H9 (cell line): ENCODE measurements around the gene B3GLCT. TPM values are rescaled to one million over a fixed set of nuclear protein-coding genes. Genes with fewer than 3 reads are reported as not detected.

Experiments used
- DNase-seq: peaks from one replicate; pipeline ENCODE4 v3.0.0-alpha.2; 2017
- H2AFZ ChIP-seq: one replicate; pipeline ENCODE4 v1.6.1; 2013; ENCODE audit warnings: mild to moderate bottlenecking, low read length, control low read depth, moderate library complexity
- H2AK5ac ChIP-seq: 2 replicates; pipeline ENCODE4 v1.6.1; 2013; ENCODE audit warnings: low read length, control low read depth, mixed read lengths; ENCODE audit not compliant: insufficient read length
- H2BK120ac ChIP-seq: one replicate; pipeline ENCODE4 v1.6.1; 2013; ENCODE audit warnings: low read depth, mild to moderate bottlenecking, low read length, control low read depth, inconsistent platforms; ENCODE audit not compliant: poor library complexity, severe bottlenecking
- H2BK12ac ChIP-seq: 2 replicates; pipeline ENCODE4 v1.6.1; 2013; ENCODE audit warnings: low read length, control low read depth, mixed read lengths, low read depth; ENCODE audit not compliant: insufficient read length
- H2BK15ac ChIP-seq: 2 replicates; pipeline ENCODE4 v1.6.1; 2013; ENCODE audit warnings: low read depth, low read length, control low read depth
- H2BK20ac ChIP-seq: one replicate; pipeline ENCODE4 v1.6.1; 2013; ENCODE audit warnings: low read depth, mild to moderate bottlenecking, low read length, control low read depth, inconsistent platforms; ENCODE audit not compliant: poor library complexity, severe bottlenecking
- H2BK5ac ChIP-seq: 2 replicates; pipeline ENCODE4 v1.6.1; 2013; ENCODE audit warnings: low read length, control low read depth, mixed read lengths; ENCODE audit not compliant: insufficient read length
- H3K14ac ChIP-seq: 2 replicates; pipeline ENCODE4 v1.6.1; 2013; ENCODE audit warnings: low read length, control low read depth; ENCODE audit not compliant: insufficient read depth
- H3K18ac ChIP-seq: 2 replicates; pipeline ENCODE4 v1.6.1; 2013; ENCODE audit warnings: low read depth, mild to moderate bottlenecking, mixed read lengths, low read length, control low read depth; ENCODE audit not compliant: insufficient read length
- H3K23ac ChIP-seq: 2 replicates; pipeline ENCODE4 v1.6.1; 2013; ENCODE audit warnings: low read length, control low read depth, mixed read lengths, low read depth; ENCODE audit not compliant: insufficient read length
- H3K23me2 ChIP-seq: 2 replicates; pipeline ENCODE4 v1.6.1; 2013; ENCODE audit warnings: low read depth, mild to moderate bottlenecking, mixed read lengths, low read length, control low read depth; ENCODE audit not compliant: insufficient read length, poor library complexity, severe bottlenecking
- H3K27ac ChIP-seq: 2 replicates; pipeline ENCODE4 v1.5.1; 2013; ENCODE audit warnings: low read length, control low read depth, mixed read lengths, low read depth; ENCODE audit not compliant: insufficient read length
- H3K27me3 ChIP-seq: 2 replicates; pipeline ENCODE4 v1.6.1; 2013; ENCODE audit warnings: low read length, control low read depth, inconsistent platforms; ENCODE audit not compliant: insufficient read depth
- H3K4ac ChIP-seq: 2 replicates; pipeline ENCODE4 v1.6.1; 2013; ENCODE audit warnings: low read depth, mild to moderate bottlenecking, control low read depth, inconsistent platforms, low read length, moderate library complexity
- H3K4me1 ChIP-seq: 2 replicates; pipeline ENCODE4 v1.6.1; 2013; ENCODE audit warnings: low read length, control low read depth, inconsistent platforms; ENCODE audit not compliant: insufficient read depth
- H3K4me2 ChIP-seq: 2 replicates; pipeline ENCODE4 v1.6.1; 2013; ENCODE audit warnings: low read length, control low read depth, mixed read lengths; ENCODE audit not compliant: insufficient read length, insufficient read depth
- H3K56ac ChIP-seq: 2 replicates; pipeline ENCODE4 v1.6.1; 2013; ENCODE audit warnings: low read depth, mild to moderate bottlenecking, mixed read lengths, low read length, control low read depth; ENCODE audit not compliant: insufficient read length
- H3K79me1 ChIP-seq: 2 replicates; pipeline ENCODE4 v1.6.1; 2013; ENCODE audit warnings: low read depth, mild to moderate bottlenecking, moderate library complexity, low read length, control low read depth, inconsistent platforms; ENCODE audit not compliant: insufficient read depth, poor library complexity, severe bottlenecking
- H3K79me2 ChIP-seq: 2 replicates; pipeline ENCODE4 v1.6.1; 2013; ENCODE audit warnings: low read length, control low read depth, inconsistent platforms; ENCODE audit not compliant: insufficient read depth
- H3K9ac ChIP-seq: 2 replicates; pipeline ENCODE4 v1.6.1; 2013; ENCODE audit warnings: low read length, control low read depth, mixed read lengths; ENCODE audit not compliant: insufficient read length; ENCODE audit errors: extremely low read depth
- H3K9me3 ChIP-seq: one replicate; pipeline ENCODE4 v1.6.1; 2013; ENCODE audit warnings: low read depth, low read length, inconsistent platforms; ENCODE audit not compliant: control insufficient read depth
- H3T11ph ChIP-seq: one replicate; pipeline ENCODE4 v1.6.1; 2013; ENCODE audit warnings: mild to moderate bottlenecking, low read length, control low read depth, inconsistent platforms
- H4K20me1 ChIP-seq: one replicate; pipeline ENCODE4 v1.6.1; 2013; ENCODE audit not compliant: control insufficient read depth, insufficient read length, insufficient read depth
- H4K5ac ChIP-seq: 2 replicates; pipeline ENCODE4 v1.6.1; 2013; ENCODE audit warnings: low read depth, mild to moderate bottlenecking, mixed read lengths, low read length, control low read depth; ENCODE audit not compliant: insufficient read length
- H4K8ac ChIP-seq: replicated peaks from 2 replicates; pipeline ENCODE4 v1.6.1; 2013; ENCODE audit warnings: low read length, control low read depth, mixed read lengths, low read depth; ENCODE audit not compliant: insufficient read length
- H4K91ac ChIP-seq: 2 replicates; pipeline ENCODE4 v1.6.1; 2013; ENCODE audit warnings: low read depth, mild to moderate bottlenecking, moderate library complexity, mixed read lengths, low read length, control low read depth; ENCODE audit not compliant: insufficient read length
- H3K27ac Mint-ChIP-seq, 3 experiments: 2 replicates in 2 of 3; 3 replicates in 1 of 3; pipeline ENCODE4 v1.8.0; 2020 to 2021; ENCODE audit warnings: mixed read lengths in 3 of 3, mild to moderate bottlenecking in 1 of 3, moderate library complexity in 1 of 3
- H3K27me3 Mint-ChIP-seq: 2 replicates; pipeline ENCODE4 v1.8.0; 2021; ENCODE audit warnings: low read depth, mild to moderate bottlenecking, moderate library complexity, mixed read lengths
- H3K36me3 Mint-ChIP-seq, 3 experiments: 2 replicates in 2 of 3; 3 replicates in 1 of 3; pipeline ENCODE4 v1.8.0; 2020 to 2021; ENCODE audit warnings: low read depth in 3 of 3, mixed read lengths in 3 of 3; ENCODE audit not compliant: insufficient read depth in 1 of 3
- H3K4me1 Mint-ChIP-seq, 2 experiments: 2 replicates each; pipeline ENCODE4 v1.8.0; 2020; ENCODE audit warnings: mixed read lengths in 2 of 2
- H3K4me3 Mint-ChIP-seq, 2 experiments: 2 replicates in 1 of 2; 3 replicates in 1 of 2; pipeline ENCODE4 v1.8.0; 2020 to 2021; ENCODE audit warnings: mild to moderate bottlenecking in 2 of 2, mixed read lengths in 2 of 2, moderate library complexity in 1 of 2
- H3K9me3 Mint-ChIP-seq, 2 experiments: 2 replicates in 1 of 2; 3 replicates in 1 of 2; pipeline ENCODE4 v1.8.0; 2020; ENCODE audit warnings: mild to moderate bottlenecking in 2 of 2, mixed read lengths in 2 of 2, moderate library complexity in 1 of 2
- WGBS: extraction: QIAGEN DNeasy Blood & Tissue Kit; methylation state at CpG from one replicate; pipeline ENCODE4 v1.1.7; 2013; ENCODE audit warnings: missing lambda C conversion rate, low lambda C conversion rate, mixed read lengths; ENCODE audit not compliant: insufficient read length; ENCODE audit errors: extremely low coverage; 5-methylcytosine and 5-hydroxymethylcytosine counted together
- total RNA-seq: library from RNA; stranded (reverse); gene quantifications from 2 replicates; pipeline ENCODE4 v1.2.1, GENCODE V29; 2021
- TF ChIP-seq, protein P1 (sequence below): fragments of 200-600 bp; sonication (generic); conservative IDR thresholded peaks from 3 replicates; pipeline ENCODE4 v1.8.0; 2021; ENCODE audit warnings: antibody characterized with exemption, mild to moderate bottlenecking

Gene B3GLCT
- total RNA-seq, 1 experiment from 2014 or later, result 5.4 TPM

DNA sequence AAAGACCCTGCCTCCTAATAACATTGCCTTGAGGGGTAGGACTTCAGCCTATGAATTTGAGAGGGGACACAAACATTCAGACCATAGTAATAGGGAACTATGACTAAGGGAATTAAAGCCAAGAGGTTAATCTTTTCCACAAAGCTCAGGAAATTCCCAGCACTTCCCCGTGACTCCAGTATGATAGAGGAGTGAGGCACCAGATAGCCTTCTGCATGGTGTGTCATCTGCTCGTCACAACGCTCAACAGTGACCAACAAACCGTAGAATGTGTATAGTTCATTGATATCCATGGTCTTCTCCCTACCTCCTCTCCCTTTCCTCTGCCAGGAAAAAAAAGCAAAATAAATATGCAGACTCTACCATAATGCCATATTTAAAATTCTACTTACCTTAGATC, 64.4 kb downstream of the B3GLCT start:
- Mint-ChIP-seq H3K9me3 (no peaks in the 10 kb centered on the region), H3K4me1 (peaks cover 0 to under 1% of the 10 kb centered on the region in 2 experiments; a peak in 1 of 4 replicates), H3K36me3 (peaks cover under 1 to 1% (median under 1%) of the 10 kb centered on the region in 3 experiments; a peak in 4 of 7 replicates), H3K27me3 (no peaks in the 10 kb centered on the region), H3K27ac (no peak overlapping the region), H3K4me3 (no peak overlapping the region)
- no peak overlapping the region for H2BK12ac ChIP-seq
- H3K79me1 ChIP-seq, result no peaks in the 10 kb centered on the region
- DNase-seq, result no peak
- H4K5ac ChIP-seq, result no peak overlapping the region
- H3K14ac ChIP-seq, result no peak overlapping the region
- H3K23ac ChIP-seq, result no peak overlapping the region
- H4K91ac ChIP-seq, result no peak overlapping the region
- H3K4me2 ChIP-seq, result no peak overlapping the region
- H3K9ac ChIP-seq, result no peak overlapping the region
- H2BK20ac ChIP-seq, result no peak overlapping the region
- H3K56ac ChIP-seq, result no peak overlapping the region
- H3K27ac ChIP-seq, result no peak overlapping the region
- H3K4me1 ChIP-seq, result no peaks in the 10 kb centered on the region
- no peak overlapping the region for H2BK5ac ChIP-seq
- H3T11ph ChIP-seq, result no peak overlapping the region
- H3K27me3 ChIP-seq, result no peaks in the 10 kb centered on the region
- H3K9me3 ChIP-seq, result no peaks in the 10 kb centered on the region
- no peaks in the 10 kb centered on the region for H4K20me1 ChIP-seq
- H3K23me2 ChIP-seq, result no peaks in the 10 kb centered on the region
- no peak overlapping the region for H2AK5ac ChIP-seq
- H3K4ac ChIP-seq, result no peak overlapping the region
- no peak overlapping the region for H2AFZ ChIP-seq
- WGBS, result no CpG with 5 or more reads among the region's 4 CpGs
- no peaks in the 10 kb centered on the region for H3K79me2 ChIP-seq
- no peak overlapping the region for H2BK15ac ChIP-seq
- no peak overlapping the region for H2BK120ac ChIP-seq
- TF ChIP-seq, protein P1, sequence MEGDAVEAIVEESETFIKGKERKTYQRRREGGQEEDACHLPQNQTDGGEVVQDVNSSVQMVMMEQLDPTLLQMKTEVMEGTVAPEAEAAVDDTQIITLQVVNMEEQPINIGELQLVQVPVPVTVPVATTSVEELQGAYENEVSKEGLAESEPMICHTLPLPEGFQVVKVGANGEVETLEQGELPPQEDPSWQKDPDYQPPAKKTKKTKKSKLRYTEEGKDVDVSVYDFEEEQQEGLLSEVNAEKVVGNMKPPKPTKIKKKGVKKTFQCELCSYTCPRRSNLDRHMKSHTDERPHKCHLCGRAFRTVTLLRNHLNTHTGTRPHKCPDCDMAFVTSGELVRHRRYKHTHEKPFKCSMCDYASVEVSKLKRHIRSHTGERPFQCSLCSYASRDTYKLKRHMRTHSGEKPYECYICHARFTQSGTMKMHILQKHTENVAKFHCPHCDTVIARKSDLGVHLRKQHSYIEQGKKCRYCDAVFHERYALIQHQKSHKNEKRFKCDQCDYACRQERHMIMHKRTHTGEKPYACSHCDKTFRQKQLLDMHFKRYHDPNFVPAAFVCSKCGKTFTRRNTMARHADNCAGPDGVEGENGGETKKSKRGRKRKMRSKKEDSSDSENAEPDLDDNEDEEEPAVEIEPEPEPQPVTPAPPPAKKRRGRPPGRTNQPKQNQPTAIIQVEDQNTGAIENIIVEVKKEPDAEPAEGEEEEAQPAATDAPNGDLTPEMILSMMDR, result no peak
- H3K18ac ChIP-seq, result no peak overlapping the region
- H4K8ac ChIP-seq, result no peak overlapping the region
